KG1 (cell line): ENCODE results near the gene TUBGCP6.
"Not testable (repeated sequence)": the region's sequence is repeated elsewhere in the genome, so short reads cannot be mapped to it uniquely, and the experiment has no call there.

Experiments
- DNase-seq: peaks from one replicate; lab custom pipeline; 2025; lab: John Stamatoyannopoulos, UW

TUBGCP6 gene

DNA sequence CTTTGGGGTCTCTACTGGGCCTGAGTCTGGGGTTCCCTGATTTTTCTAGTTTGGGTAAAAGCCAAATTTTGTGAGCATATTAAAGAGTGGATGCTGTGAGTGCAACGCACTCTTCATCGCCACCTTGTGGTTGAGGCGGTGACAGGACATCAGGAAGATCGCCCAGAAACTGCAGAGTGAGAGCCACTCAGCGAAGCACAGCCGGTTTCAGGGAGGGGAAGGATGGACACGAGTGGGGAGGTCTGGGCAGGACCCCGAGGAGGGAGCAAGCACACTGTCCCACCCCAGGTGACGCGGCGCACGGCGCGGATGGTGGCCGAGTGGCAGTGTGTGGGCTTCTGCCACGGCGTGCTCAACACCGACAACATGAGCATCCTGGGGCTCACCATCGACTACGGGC lies 34.9 kb downstream of the TUBGCP6 start:
- peak; percentile 46 for DNase-seq

DNA sequence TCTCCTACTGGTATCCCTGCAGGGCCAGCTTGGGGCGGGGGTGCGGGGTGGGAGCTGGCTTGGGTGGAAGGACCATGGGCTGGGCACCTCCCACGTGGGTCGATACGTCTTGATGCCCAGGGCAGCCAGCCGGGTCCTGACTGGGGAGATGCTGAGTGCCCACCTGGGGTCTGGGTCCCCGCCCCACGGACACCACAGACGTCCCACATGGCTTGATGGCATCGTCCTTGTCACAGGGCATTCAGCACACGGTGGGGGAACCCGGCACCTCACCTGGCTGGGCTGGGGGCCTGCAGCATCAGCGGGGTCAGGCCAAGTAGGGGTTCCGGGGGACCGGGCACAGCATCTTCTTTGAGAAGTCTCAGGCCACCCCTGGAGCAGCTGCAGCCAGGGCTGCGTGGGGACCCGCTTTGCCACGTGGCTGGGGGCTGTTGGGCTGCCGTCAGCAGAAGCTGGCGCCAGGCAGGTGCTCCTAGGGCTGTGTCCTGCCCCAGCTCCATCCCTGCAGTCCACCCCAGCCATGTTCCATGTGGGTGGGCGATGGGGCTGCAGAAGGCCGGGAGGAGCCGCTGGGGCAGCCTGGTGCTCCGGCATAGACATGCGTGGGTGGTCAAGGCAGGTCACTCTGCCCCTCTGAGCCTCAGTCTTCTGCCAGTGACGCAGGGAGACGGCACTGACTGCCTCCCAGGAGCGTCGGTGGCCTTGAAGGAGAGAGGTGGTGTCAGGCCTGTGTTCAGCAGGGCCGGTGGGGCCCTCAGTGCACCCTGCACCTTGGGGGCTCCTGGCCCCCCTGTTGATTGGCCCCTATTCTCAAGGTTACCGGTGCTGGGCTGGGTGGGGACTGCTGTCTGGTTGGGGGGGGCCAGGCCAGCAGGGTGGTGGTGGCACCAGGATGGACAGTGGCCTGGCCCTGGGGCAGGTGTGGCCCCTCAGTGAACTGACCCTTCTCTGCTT lies 35.6 kb downstream of the TUBGCP6 start:
- DNase-seq: no peak

DNA sequence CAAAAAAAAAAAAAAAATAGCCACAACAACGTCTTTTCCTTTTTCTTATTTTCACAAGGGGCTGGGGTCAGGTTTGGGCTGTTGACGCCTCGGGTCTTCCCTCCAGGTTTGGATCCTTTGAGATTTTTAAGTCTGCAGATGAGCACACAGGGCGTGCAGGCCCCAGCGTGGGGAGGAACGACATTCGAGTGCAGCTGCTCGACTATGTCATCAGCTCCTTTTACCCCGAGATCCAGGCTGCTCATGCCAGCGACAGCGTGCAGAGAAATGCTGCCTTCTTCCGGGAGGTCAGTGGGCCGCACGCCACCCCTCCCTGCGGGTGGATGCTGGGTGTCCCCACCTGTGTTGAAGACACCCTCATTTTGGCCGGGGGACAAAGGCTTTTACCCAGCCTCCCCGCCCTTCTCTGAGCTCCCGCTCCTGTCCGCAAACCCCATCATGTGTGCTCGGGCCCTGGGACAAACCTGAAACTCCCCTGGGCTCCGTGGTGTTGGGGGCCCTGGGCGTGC lies 36.3 kb downstream of the TUBGCP6 start:
- no peak for DNase-seq

DNA sequence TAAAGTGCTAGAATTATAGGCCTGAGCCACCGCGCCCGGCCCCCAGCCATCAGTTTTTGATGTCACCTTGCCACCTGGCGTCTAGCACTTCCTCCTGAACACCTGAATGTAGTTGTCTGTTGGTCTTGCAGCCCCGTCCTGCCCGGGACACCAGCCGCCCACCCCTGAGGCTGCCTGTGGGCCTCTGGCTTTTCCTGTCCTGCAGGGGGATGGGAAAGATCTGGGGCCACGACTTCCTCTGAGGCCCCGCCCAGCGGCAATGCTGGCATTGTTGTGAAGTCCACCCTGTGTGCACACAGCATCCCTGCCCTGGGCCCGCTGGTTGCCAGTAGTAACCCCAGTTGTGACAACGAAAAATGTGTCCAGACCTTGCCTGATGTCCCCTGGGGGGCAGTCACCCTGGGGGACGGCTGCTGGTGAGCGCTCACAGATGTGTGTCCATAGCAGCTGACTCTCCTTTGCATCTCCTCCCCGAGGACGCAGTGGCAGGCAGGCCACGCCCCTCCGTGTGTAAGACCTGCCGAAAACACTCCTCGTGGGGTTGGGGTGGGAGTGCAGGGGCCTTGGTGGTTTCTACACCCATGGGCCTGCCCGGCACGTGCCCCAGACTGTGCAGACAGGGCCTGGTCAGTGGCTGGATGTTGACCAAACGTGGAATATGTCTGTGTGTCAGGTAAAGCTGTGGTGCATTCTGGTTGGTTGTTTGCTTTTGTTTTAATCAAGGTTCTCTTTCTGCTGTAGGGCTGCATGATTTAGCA lies 37.3 kb downstream of the TUBGCP6 start:
- no peak for DNase-seq

DNA sequence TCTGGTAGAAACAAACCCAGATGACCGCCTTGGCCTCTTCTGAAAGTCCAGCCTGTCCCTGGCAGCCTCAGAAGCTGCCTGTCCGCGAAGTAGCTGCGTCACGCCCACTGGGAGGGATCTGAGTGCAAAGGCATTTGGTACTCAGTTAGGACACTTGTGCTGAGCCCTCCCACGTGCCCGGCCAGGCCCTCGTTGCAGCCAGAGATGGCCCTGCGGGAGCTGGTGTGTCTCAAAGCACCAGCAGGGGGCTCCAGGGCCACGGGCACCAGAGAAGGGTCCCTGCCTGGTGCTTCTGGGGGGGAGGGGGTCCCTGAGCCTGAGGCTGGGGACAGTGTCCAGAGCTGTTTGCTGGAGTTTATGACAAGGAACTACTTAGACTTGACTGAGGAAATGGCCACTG lies 38.2 kb downstream of the TUBGCP6 start:
- no peak for DNase-seq

GRCh38 chr22:50205781-50206569 lies 38.8 kb downstream of the TUBGCP6 start:
- no peak for DNase-seq

DNA sequence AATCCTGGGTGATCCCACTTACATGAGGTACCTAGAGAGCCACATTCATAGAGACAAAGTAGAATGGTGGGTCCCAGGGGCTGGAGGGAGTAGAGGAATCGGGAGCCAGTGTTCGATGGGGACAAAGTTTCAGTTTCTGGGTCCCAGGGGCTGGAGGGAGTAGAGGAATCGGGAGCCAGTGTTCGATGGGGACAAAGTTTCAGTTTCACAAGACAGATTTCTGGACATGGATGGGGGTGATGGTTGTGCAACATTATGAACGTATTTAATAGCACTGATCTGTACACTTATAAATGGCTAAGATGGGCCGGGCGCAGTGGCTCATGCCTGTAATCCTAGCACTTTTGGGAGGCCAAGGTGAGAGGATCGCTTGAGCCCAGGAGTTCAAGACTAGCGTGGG lies 39.8 kb downstream of the TUBGCP6 start:
- DNase-seq: not testable (repeated sequence)

GRCh38 chr22:50204571-50204970 lies 40.3 kb downstream of the TUBGCP6 start:
- no peak for DNase-seq

DNA sequence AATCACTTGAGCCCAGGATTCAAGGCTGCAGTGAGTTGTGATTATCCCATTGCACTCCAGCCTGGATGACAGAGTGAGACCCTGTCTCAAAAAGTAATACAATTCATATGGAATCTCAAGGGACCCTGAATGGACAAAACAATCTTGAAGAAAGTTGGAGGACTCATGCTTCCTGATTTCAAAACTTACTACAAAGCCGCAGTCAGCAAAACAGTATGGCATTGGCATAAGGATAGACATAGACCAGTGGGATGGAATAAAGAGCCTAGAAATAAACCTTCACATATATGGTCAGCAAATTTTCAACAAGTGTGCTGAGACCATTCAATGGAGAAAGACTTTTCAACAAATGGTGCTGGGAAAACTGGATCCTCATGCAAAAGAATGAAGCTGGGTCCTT lies 41.5 kb downstream of the TUBGCP6 start:
- DNase-seq: no peak

GRCh38 chr22:50202130-50202666 lies 42.6 kb downstream of the TUBGCP6 start:
- DNase-seq: no peak

GRCh38 chr22:50201191-50202129 lies 43.4 kb downstream of the TUBGCP6 start:
- no peak for DNase-seq

DNA sequence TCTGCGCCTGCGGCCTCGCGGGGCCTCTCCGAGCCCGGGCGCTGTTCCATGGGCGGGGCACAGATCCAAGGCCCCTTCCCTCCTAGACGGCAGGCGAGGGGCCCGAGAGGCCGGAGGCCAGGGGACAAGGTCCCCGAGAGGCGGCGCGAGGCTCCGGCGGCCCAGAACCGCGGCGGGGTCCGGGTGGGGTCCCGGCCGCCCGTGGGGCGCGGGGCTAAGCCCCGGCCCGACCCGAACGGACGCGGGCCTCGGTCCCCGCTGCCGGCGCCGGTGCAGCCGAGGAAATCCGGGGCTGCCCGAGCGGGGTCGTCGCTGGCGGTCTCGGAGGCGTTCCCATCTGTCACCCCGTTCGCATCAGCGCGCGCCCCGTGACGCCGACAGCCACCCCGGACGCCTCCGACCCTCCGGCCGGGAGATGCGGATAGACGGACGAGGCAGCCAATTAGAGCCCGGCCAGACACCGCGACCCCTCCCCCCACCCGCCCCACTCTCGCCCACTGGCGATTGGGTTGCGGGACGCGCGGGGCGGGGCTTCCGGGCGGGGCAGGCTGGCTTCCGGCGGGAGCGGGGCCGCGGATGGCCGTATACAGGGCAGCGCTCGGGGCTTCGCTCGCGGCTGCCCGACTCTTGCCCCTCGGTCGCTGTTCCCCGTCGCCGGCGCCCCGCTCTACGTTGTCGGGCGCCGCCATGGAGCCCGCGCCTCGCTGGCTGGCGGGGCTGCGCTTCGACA lies 44.2 kb downstream of the TUBGCP6 start, which contains the start of gene SELENOO:
Gene SELENOO (plus strand): TSS at position 551 of the 730 bp plus-strand sequence. CDS start 26 bp downstream, at position 577.
- no peak for DNase-seq

GRCh38 chr22:50199829-50200460 lies 44.9 kb downstream of the TUBGCP6 start:
- DNase-seq: no peak

DNA sequence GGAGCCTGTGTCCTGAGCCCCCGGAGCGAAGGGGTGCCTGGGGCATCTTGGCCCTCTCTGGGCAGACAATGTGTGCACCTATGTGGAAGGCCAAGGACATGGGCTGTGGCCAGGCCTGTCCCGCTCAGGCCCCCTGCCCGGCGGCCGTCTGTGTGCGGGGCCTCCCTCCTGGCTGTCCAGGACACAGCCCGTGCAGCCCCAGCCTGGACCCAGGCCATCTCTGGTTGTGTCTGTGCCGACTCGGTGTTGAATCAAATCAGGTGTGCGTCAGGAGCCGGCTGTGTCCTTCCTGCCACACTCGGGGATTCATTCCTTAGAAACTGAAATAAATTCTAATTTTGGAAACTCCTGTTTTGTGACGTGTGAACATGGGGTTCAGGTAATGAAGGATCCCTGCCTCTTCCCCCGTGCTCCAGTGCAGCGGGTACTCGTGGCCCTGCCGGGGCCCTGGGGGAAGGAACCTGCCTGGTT lies 45.5 kb downstream of the TUBGCP6 start:
- DNase-seq: no peak

DNA sequence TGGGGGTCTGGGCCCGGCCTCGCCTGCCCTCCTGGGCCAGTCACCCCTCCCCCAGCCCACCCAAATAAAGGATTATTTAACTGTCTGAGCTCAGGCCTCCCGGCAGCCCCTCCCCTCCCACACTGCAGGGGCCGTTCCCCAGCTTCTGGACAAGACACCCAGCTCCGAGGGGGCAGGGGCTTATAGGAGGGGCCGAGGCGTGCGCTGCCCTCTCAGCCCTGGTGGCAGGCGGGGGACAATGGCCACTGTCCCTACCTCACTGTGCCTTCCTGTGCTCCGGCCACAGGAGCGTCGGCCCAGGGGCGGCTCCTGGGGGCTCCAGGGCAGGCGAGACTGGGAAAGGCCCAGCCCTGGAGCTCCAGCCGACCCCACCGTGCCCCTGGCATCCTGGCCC lies 46.2 kb downstream of the TUBGCP6 start:
- no peak for DNase-seq

DNA sequence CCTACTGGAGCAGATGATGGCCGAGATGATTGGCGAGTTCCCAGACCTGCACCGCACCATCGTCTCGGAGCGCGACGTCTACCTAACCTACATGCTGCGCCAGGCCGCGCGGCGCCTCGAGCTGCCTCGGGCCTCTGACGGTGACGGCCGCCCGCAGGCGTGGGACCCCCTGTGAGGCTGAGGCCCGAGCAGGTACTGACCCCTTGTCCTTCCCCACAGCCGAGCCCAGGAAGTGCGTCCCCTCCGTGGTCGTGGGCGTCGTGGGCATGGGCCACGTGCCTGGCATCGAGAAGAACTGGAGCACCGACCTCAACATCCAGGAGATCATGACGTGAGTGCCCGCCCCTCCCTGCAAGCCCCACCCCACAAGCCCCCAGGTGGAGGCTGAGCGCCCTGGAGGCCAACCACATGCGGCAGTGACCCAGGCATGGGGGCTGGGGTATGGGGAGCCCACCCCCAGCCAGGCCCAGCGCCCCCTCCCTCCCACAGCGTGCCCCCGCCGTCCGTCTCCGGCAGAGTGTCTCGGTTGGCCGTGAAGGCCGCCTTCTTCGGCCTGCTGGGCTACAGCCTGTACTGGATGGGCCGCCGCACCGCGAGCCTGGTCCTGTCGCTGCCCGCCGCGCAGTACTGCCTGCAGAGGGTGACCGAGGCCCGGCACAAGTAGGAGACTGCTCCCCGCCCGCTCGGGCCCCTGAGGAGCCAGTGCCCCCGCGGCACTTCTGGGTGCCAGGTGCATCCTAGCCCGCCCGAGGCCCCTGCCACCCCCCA lies 46.8 kb downstream of the TUBGCP6 start:
- no peak for DNase-seq

GRCh38 chr22:50197000-50197800 lies 47.6 kb downstream of the TUBGCP6 start:
- no peak for DNase-seq

DNA sequence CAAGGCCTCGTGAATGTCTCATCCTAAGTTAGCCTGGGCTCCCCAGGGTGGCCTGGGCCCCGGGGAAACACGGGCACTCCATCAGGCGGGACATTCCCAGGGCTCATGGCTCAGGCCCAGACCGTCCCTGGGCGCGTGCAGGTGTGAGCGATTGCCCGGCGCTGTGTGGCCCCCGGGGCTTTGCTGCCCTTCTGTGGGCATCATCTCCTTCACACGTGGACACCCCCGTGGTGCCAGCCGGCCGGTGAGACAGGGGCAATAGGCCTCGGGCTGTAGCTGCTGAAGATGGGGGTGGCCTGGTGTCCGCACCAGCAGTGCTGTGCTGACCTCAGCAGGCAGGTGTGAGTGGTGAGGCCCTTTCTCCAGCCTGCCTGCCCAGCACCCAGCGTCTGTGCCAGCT lies 48.6 kb downstream of the TUBGCP6 start:
- no peak for DNase-seq
